ENCODE measurements around the gene ATXN7L2.

ATXN7L2 gene

DNA sequence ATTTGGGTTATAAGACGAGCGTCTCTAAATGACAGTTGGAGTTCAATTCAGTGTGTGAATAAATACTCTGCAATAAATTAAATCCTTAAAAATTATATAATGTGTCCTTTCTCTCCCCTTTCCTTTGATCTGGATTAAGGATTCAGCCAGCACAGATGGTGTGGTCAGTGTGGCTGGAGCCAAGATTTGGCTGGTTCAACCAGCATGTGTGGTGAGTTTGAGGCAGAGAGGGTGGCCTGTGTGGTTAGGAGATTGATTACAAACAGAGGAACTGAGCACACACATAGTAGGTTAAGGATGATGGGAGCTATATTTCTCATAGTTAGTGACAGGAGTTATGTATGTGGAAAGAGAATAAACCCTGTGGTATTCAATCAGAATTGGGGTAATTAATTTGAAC lies 40.0 kb downstream of the ATXN7L2 start:
- no peak for DNase-seq (ENCODE audit: low read depth, low spot score)

DNA sequence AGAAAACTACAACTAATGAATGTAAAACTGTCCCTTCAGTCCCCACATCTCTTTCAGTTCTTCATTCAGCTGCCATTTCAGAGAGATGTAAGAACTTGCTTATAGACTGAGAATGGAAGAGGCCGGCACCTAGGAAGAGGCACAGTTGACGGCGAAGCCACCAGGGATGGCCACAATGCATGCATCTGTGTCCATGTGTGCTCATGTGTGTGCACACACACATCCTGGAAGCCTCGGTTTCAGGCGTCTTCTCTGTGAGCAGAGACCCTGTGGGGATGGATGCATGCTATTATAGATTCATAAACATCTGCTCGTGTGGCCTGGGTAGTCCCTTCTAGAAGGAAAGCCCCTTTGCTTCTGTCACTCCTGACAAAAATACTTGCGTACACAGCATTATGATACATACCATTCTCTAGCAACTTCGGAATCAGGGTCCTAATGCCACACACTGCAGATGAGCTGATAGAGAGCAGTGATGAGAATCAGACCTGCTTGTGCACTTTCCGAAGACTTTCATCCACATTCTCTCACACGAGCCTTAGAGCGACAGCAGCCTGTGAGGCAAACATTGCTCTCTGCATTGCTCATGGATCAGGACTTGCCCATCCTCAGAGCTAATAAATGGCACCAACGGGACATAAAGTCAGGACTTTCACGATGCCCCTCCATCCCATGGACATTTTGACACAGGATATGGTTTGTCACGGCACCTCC lies 43.5 kb downstream of the ATXN7L2 start:
- DNase-seq (ENCODE audit: low read depth, low spot score) = no peak

DNA sequence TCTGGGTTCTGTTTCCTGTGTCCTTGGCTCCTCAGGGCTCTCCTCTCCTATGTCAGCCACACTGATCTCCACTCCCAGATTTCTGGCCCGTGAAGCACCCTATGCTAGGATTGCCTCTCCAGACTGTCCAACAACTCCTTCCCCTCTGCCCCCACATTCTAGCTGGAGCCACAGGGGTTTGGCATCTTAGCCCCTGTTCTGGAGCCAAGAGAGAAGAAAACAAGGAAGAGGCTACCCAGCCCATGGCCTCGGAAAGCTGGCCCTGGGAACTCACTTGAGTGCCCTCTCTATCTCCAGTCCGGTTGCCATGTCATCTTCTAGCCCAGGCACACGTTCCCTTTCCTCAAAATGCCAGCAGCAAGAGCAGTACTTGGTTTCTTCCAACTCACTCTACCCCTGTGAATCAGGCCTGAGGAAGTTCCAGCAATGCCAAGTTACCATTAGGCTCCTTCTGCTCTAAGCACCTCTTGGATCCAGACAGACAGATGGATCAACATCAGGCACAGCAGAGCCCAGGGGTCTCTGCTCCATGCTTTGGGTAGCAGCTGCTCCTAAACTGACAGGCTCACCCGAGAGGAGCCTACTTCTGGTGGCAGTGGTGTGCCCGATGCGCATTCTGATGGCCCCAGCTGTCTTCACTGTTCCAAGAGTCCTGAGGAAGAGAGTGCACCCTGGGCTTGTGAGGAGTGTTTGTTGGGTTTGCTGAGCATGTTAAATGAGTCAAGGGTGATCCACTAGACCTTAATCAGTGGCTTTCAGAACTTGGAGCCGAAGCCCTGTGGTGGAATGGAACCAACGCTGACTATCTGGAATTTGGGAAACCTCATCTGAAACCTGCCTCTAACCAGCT lies 44.4 kb downstream of the ATXN7L2 start:
- DNase-seq (ENCODE audit: low read depth, low spot score) = no peak

DNA sequence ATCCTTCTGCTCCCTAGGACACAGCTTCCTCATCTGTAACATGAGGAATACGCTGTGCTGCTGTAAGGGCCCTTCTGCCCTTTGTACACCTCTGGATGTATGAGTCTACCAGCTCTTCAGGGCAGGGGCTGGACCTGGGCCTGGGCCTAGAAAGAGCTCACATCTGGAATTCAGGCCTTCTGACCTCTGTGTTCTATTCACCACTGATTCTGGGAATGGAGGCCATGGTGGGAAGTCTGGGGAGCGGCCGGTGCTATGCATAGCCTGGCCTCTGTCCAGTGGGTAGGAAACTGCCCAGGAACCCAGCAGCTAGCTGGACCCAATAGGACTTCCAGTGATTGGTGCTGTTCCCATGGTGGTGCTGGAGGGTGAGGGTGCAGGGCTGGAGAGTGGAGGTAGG lies 45.0 kb downstream of the ATXN7L2 start:
- no peak for DNase-seq (ENCODE audit: low read depth, low spot score)

DNA sequence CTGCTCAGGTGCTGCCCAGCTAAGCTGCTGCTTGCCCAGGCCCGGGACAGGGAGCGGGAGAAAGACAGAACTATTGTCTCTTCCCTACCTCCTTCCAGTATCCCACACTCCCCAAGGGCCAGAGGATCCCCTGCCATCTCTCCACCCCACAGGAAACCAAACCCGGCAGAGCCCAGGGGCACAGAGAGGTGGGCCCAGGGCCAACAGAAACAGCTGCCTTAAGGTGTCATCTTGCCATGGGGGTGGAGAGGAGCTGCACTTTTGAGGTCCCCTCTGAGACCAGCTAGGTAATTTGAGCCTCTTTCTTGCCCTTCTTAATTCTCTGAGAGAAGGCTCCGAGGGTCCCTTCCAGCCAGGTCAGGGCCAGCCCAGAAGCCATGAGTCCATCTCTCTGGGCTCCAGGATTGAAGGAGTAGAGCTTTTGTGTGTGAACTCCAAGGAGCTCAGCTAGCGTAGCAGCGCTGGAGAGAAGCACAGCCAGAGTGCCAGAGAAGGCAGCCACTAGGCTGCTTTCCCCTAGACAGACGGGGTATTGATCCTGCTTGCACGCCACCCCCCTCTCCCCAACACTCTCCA lies 46.3 kb downstream of the ATXN7L2 start:
- DNase-seq (ENCODE audit: low read depth, low spot score) = no peak

DNA sequence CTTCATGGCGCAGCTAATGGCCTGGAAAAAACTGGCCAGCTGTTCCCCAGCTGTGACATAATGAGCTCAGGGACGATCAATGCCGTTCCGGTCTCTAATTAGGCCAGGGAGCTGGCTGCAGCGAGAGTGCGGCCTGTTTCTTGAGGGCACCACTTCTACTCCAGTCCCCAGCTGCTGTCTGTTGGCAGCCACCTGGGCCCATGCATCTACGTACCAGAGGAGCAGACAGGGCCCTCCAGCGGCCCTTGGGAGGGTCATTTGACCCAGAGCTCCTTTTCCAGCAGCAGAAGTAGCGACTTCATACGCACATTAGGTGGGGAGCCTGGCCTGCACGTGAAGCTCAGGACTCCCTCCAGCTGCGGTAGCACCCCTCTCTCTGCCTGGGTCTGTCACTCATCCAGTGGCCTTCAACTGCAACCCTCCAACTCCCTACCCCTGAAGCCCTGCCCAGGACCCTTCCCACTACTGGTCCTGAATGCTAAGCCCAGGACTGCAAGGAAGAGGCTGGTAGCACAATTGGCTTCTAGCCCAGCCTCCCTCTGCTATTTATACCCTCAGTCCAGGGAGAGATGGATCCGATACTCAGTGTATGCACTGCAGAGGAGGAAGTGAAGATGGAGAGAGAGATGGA lies 46.9 kb downstream of the ATXN7L2 start:
- DNase-seq (ENCODE audit: low read depth, low spot score) = no peak

DNA sequence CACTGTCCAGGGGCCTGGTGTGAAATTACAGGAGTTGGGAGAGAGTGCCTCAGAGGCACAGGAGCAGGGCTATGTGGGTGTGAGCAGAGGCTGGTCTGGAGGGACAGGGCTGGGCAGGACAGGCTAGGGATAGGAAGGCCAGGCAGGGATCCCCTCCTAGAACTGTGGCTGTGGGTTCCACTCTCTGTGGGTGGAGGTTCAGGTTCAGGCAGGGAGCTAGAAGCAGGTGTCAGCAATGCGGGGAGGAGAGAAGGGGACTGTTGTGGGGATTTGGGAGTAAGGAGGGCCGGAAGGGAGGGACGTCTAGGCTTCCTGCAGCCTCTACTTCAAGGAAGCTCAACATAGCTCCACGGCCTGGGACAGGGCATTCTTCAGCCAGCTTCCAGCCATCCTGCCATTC lies 47.7 kb downstream of the ATXN7L2 start:
- no peak for DNase-seq (ENCODE audit: low read depth, low spot score)

DNA sequence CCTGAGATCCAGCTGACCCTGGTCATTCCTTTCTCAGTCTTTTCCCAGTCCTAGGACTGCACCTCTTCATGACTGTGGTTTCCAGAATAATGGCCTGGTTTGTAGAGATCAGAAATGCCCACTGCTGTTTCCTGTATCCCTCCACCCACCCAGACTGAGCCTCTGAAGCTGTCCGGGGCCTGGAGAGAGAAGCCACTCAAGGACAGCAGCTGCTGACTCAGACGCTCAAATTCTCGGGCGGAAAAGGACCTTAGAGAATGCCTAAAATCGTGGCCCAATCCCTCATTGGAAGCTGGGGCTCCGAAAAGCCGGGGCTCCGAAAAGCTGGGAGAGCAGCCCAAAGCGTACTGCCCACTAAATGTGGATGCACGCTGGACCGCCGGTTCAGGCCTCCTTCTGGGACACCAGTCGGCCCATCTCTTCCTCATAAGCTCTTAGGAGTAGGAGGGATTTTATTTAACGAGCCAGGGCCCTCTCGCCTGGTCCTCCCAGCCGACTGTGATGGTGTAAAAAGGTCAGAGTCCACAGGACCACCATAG lies 48.2 kb downstream of the ATXN7L2 start:
- DNase-seq (ENCODE audit: low read depth, low spot score) = no peak

DNA sequence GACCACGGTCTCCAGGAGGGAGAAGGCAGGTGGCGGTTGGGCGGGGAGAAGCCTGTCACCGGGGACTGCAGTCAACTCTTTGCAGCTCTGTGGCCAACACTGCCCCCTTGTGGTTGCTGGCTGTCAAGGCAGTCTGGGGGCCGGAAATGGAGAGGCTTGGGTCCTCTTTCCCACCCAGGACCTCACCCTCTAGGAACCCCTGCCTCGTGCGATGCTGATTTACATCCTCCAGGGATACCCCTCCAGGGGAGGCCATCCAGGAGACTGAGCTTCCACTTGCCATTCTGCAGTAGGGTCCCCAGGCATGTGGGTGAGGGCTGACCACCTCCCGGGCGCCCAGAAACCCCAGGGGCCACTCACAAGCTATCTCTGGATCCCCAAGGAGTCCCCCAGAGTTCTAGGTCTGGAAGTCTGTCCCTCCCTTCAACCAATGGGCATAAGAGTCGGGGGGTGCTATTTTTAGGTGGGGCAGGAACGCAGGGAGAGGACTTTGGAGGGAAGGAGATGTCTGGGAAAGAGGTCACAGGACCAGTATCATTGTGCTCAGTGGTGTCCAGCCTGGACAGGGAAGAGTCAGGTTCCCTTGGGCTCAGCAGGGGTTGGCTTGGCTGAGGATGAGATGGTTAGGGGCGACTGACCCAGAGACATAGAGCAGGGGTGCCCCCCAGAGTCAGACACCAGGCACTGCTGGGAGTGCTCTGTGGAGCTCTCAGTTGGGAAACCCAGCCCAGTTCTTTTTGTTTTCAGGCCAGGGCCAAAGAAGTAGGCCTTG lies 48.8 kb downstream of the ATXN7L2 start:
- peak; percentile 86 for DNase-seq (ENCODE audit: low read depth, low spot score)

DNA sequence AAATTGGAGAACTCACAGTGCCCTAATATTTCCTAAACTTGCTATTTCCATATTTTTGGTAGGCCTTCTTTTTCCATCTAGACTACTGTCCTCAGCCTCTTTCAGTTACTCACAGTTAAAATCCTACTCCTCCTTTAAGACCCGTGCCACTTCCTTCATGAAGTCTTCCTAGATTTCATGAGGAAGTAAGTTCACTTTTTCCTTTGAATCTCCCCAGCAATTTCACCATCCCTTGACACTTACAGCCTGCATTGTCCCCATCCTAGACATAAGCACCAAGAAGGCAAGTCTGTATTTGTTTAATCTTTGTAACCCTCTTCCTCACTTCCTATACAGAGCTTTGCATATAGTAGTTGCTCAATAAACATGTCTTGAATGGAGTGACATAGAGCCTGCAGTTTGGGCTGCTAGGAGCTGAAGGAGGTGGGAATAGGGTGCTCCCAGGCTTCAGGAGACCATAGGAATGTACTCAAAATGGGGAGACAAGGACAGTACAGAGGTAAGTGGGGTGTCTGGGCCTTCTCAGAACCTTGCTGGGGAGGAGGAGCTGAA lies 50.7 kb downstream of the ATXN7L2 start:
- DNase-seq (ENCODE audit: low read depth, low spot score) = no peak

DNA sequence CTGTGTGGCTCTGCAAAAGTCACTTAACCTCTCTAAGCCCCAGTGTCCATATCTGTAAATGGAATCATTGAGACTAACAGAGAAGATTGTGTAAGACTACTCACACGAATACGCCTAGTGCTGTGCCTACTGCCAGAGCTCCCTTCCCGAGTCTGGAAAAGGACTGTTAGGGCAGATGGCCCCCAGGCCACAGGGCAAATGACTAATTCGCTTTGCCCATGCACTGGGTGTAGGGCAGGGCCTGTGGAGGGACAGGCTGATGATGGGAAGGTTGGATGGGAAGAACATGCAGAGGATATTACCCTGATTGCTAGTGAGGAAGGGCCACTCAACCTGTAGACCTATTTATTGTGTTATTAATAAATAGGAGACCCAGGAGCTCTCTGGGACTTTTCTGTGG lies 51.8 kb downstream of the ATXN7L2 start:
- no peak for DNase-seq (ENCODE audit: low read depth, low spot score)

DNA sequence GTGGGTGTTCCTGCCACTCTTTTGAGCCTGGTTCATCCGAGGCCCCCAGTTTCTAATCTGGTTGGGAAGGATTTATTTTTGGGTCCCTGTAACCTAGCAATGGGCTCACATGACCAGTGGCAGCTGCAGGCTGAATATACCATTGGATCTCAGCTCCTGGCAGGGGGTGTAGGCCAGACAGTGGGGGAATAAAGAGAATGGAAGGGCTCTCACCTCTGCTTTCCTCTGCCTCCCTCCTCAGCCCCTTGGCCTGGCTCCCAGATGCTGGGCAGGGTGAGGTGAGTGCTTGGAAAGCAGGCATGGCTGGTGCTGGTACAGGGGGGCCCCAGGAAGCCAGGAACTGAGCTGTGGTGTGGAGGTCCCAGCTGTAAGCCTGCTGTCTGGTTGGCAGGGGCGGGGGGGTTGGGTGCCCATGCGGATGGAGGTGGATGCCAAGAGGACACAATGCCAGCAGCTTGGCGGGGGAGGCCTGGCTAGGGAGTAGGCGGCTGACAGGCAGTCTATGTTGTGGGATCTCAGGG lies 52.3 kb downstream of the ATXN7L2 start:
- no peak for DNase-seq (ENCODE audit: low read depth, low spot score)

DNA sequence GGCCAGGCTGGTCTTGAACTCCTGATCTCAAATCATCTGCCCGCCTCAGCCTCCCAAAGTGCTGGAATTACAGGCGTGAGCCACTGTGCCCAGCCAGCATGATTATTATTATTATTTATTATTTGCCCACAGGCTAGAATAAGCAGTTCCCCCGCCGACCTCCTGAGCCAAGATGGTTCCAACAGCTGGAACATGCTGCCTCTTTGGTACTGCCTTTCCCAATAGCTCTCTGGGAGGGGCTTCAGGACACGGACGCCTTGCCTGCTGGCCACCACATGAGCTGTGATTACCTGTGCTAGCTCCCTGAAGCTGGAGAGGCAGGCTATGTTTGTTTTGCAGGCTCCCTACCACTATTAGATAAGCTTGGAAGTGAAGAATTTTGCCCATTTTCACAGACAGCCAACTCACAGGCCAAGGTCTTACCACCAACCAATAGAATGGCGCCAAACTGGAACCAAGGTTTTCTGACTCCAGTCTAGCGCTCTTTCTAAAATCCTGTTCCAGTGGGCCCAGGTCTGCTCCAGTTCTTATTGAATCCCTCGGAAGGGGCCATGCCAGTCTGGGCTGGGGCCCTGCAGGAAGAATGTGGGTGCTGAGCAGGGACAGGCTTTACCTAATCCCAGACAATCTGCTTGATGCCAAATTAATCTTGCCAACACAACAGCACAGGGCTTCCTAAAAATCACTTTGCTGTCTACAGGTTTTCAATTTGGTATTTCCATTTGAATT lies 53.9 kb downstream of the ATXN7L2 start:
- no peak for DNase-seq (ENCODE audit: low read depth, low spot score)

DNA sequence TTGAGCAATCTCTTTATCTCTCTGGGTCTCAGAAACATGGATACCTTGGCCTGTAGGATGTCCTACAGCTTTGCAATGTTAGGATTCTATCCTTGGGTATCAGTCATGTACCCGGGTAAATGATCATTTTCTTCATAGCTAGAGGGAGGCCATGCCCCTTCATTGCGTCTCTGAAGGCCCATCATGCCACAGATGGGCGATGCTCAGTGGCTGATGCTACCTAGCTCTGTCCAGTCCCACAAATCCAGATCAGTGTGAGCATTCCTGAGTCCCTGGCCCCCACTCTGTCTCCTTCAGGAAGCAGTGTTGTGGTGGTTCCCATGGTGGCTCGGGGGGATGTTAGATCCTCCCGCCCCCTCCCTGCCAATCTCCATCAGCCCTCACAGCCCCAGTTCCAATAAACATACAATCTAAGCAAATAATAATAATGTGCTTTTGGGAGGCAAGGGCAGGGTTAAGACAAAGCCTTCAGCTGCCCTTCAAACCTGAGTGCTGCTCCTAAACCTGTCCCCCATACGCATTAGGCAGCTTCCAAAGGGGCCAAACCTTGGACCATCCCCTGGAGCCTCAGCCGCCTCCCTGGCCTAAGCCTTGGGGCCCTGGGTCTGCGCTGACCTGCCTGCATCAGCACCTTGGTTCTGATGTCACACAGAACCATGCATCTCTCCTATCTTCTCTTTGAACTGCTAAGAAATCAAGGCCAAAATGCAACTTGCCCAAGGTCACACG lies 55.3 kb downstream of the ATXN7L2 start:
- no peak for DNase-seq (ENCODE audit: low read depth, low spot score)

DNA sequence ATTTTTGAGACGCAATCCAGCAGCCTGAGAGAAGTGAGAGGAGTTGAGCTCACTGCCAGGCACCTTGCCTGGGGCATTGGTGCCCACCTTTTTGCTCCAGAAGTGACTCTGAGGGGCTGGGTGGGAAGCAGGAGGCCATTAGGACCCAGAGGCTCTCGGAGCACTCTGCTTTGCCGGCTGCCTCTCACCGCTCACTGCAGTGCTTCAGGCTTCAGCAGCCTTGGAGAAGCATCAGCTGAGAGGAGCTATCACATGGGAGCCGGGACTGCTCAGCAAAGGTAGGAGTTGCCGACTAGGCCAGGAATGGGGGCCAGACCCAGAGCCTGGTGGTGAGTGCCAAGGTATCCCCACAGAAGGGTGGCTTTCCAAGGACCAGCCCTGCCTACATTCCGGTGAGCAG lies 56.0 kb downstream of the ATXN7L2 start, which contains the start of gene GPR61:
TSS of gene GPR61 (plus strand) at position 197 of the 400 bp plus-strand sequence. CDS start 3,151 bp downstream, outside the sequence.
- no peak for DNase-seq (ENCODE audit: low read depth, low spot score)

DNA sequence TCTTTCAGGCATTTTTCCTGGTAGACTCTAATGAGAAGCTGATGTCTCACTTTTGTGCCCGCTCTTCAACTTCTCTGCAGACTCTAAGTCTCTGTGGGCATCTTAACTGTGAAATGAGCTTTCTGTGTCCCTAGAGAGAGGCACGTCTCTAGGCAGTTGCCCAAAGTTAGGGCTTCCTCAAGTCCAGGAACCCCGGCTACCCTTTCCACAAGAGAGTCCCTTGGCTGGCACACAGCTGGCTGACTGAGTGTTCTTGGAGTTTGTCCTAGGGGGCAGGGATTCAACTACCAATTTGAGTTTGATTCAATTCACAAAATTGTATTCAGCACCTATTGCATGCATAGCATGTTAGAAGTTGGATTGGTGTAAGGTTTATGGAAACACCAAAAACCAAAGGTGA lies 57.4 kb downstream of the ATXN7L2 start:
- DNase-seq (ENCODE audit: low read depth, low spot score) = no peak

Measured in activated CD4-positive, CD25-positive, alpha-beta regulatory T cell treated with anti-CD3 and anti-CD28 coated beads, Interleukin-2, amount 50 U/mL, for 16 hours (primary cell).